GM06990 (cell line): ENCODE measurements around the gene NUP42.
"Not testable (repeated sequence)": the region's sequence is repeated elsewhere in the genome, so short reads cannot be mapped to it uniquely, and the experiment has no call there.

ENCODE experiments used
- DNase-seq: peaks from one replicate; pipeline ENCODE4 v3.0.0-alpha.2; 2011; ENCODE audit not compliant: insufficient read length; ENCODE audit errors: extremely low read depth
- H3K27me3 ChIP-seq: replicated peaks from 2 replicates; pipeline ENCODE4 v1.6.0; 2011; ENCODE audit warnings: low read length; ENCODE audit not compliant: control insufficient read depth, insufficient read depth
- H3K36me3 ChIP-seq: 2 replicates; pipeline ENCODE4 v1.5.1; 2011; ENCODE audit warnings: low read length; ENCODE audit not compliant: control insufficient read depth, insufficient read depth
- H3K4me3 ChIP-seq: replicated peaks from 2 replicates; pipeline ENCODE4 v1.5.1; 2011; ENCODE audit warnings: low read depth, mild to moderate bottlenecking, control low read depth, low read length
- TF ChIP-seq, protein P1 (sequence below): IDR thresholded peaks from 2 replicates; pipeline ENCODE4 v1.5.1; 2011; ENCODE audit warnings: low read length, control low read depth, mild to moderate bottlenecking, inconsistent platforms; ENCODE audit not compliant: insufficient read depth, poor library complexity, severe bottlenecking

NUP42 gene

DNA sequence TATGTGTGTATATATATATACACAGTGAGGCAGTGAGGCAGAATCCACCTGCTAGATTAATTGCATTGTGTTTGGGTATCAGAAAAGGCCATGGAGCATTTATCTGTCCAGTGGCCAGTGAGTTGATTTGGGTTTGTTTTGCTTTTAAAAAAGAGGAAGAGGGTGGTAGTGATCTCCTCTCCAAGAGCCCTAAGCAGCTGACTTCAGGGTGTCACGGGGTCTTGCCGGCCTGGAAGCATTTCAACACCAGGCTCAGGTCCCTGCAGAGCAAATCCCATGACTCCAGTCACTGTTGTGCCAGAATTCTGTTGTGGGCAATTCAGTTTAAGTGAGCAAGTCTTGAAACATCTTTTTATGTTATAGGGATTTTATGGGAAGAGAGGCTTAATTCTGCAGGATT, 34.2 kb downstream of the NUP42 start:
- TF ChIP-seq, protein P1, sequence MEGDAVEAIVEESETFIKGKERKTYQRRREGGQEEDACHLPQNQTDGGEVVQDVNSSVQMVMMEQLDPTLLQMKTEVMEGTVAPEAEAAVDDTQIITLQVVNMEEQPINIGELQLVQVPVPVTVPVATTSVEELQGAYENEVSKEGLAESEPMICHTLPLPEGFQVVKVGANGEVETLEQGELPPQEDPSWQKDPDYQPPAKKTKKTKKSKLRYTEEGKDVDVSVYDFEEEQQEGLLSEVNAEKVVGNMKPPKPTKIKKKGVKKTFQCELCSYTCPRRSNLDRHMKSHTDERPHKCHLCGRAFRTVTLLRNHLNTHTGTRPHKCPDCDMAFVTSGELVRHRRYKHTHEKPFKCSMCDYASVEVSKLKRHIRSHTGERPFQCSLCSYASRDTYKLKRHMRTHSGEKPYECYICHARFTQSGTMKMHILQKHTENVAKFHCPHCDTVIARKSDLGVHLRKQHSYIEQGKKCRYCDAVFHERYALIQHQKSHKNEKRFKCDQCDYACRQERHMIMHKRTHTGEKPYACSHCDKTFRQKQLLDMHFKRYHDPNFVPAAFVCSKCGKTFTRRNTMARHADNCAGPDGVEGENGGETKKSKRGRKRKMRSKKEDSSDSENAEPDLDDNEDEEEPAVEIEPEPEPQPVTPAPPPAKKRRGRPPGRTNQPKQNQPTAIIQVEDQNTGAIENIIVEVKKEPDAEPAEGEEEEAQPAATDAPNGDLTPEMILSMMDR = no peak
- Histone ChIP-seq H3K4me3 (no peak overlapping the region), H3K36me3 (no peaks in the 10 kb centered on the region), H3K27me3 (no peaks in the 10 kb centered on the region)
- DNase-seq = no peak

DNA sequence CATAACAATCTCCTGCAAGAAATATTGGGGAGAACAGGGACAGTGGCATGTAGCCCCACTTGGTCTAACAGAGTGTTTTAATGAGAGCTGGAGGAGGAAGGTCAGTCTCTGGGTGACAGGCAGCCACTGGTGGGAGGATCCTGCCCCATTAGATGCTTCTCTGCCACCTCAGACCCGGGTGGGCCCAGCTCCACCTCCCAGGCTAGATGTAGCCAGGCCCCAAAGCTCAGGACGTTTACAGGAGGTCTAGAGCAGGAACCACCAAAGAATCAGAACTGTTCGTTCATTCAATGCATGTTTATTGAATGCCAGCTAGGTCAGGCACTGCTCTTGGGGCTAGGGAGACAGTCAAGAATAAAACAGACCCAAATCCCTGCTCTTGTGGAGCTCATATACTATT, 36.3 kb downstream of the NUP42 start:
- Histone ChIP-seq H3K36me3 (no peaks in the 10 kb centered on the region), H3K27me3 (no peaks in the 10 kb centered on the region), H3K4me3 (no peak overlapping the region)
- DNase-seq = no peak
- TF ChIP-seq, protein P1 = no peak

DNA sequence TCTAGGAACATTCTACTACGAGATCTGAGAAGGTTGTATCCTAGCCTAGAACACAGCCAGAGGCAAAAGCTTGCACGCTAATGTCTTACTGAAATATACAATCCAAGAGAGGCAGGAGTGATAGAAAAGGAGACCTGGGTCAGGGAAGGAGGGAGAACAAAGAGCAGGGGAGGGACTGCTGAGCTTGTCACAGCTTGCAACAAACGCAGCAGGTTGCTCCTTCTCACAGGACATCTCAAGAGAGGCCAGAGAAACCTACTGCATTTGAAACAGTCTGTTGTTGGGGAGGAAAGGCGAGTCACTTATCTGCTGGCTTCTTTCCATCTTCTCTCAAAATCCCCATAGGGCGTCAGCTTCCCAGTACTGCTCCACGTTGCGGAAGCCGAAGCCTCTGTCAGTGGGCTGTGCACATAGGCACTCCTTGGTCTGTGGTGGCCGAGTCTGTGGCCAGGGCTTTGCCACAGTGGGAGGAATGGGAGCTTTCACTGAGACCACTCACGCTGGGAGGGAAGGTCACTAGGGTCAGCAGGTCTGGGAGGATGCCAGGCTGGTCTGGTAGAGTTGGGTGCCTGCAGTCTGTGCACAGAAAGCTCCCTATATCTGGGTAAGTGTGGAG, 39.0 kb downstream of the NUP42 start:
- Histone ChIP-seq H3K4me3 (no peak overlapping the region), H3K36me3 (no peaks in the 10 kb centered on the region), H3K27me3 (no peaks in the 10 kb centered on the region)
- TF ChIP-seq, protein P1 = no peak
- no peak for DNase-seq

DNA sequence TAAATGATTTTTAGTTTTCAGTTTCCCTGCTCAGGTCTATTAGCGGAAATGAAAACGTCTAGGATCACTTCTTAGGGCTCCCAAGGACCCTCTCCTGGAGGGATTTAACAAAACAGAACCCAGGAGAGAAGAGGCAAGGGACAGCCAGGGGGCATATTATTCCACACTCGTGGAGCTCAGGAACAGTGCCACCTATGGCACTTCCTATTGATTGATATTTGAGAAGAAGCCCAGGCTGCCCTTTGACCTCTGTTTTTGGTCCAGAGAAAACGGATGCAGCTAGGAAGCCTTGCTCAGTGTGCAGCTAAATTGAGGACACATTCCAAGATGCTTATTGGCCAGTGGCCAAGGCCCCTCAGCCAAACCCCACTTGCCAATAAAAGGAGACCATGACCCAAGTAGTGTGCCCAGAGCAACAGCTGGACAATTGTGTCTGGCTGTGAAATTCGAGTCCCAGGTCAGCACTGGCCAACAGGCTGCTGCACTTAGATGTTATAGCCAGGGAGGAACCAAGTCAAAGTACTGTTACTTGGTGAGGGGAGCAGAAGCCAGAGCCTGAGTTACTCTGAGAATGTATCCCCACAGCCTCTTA, 40.7 kb downstream of the NUP42 start:
- Histone ChIP-seq H3K36me3 (no peaks in the 10 kb centered on the region), H3K4me3 (no peak overlapping the region), H3K27me3 (no peaks in the 10 kb centered on the region)
- TF ChIP-seq, protein P1 = no peak
- DNase-seq = no peak

DNA sequence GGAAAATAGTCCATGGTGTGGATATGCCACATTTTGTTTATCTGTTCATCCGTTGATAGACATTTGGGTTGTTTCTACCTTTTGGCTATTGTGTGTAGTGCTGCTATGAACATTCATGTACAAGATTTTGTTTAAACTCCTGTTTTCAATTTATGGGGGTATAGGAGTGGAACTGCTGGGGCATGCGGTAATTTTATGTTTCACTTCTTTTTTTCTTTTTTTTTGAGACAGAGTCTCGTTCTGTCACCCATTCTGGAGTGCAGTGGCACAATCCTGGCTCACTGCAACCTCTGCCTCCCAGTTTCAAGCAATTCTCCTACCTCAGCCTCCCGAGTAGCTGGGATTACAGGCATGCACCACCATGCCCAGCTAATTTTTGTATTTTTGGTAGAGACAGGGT, 42.5 kb downstream of the NUP42 start:
- not testable (repeated sequence) for H3K36me3 ChIP-seq, H3K27me3 ChIP-seq, DNase-seq, H3K4me3 ChIP-seq

DNA sequence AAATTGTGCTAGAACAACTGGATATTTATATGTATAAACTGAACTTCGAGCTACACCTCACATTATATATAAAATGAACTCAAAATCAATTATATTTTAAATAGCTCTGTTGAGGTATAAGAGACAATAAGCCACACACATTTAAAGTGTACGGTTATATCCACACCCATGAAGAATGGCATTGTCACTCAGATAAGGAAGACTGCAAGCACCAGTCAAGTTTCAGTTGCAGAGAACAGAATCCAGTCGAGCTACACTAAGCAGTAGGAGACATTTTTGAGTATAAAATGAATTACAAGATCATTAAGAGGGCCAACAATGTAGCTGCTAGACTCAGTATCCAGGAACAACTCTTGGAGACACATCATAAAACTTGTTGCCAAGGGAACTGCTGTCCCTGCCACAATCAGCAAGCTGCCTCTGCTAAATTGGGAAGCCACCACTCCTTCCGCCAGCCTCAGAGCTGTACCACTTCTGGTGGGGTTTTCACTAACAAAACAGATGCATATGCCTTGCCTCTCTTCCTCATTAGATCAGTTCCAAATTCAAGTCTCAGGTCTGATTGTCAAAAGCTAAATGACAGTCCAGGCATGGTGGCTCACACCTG, 45.1 kb downstream of the NUP42 start:
- TF ChIP-seq, protein P1 = no peak
- Histone ChIP-seq H3K36me3 (no peaks in the 10 kb centered on the region), H3K4me3 (no peak overlapping the region), H3K27me3 (no peaks in the 10 kb centered on the region)
- no peak for DNase-seq
